Measurements from ENCODE around the gene RIPOR2. TPM values are rescaled to one million over a fixed set of nuclear protein-coding genes. Genes with fewer than 3 reads are reported as not detected.
A peak's percentile ranks its signal among the peaks of the same experiment; 100 is the strongest.

Gene RIPOR2
- total RNA-seq, 1 experiment from 2014 or later: 5.0 TPM

DNA sequence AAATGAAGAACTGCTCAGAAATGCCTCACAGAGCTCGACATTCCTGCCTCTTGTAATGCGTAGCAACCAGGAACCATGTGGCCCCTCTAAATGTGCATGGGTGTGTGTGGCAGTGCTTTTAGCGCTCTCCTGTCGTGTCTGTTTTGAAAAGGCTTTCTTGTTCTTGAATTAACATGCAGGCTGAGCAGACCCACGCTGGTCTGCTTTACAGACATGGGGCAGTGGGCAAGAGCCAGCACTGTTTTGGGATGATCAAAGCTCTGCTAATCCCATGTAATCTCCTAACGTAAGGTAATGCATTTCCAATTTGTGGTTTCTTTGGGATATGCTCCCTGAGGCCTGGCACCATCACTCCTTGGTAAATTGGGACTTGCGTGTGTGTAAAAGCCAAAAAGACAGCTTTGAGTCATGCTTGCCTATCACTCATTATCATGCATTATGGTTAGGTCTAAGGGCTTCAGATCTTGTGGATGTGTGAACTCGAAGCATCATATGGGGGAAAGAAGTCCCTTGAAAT is 11.8 kb downstream of the RIPOR2 start:
- Mint-ChIP-seq H3K4me1 (peaks cover 37 to 54% of the 10 kb centered on the region in 2 experiments), H3K4me3 (no peak overlapping the region; a peak in 1 of 5 replicates), H3K36me3 (ENCODE audit: insufficient read depth in 1 of 3, low read depth in 3 of 3) (peaks cover 6 to 11% (median 9%) of the 10 kb centered on the region in 3 experiments), H3K27ac (peak overlapping the region; percentile 69 to 76 (median 76); a peak in 6 of 7 replicates), H3K9me3 (peaks cover 7% of the 10 kb centered on the region in 2 experiments), H3K27me3 (ENCODE audit: low read depth) (no peaks in the 10 kb centered on the region)
- Histone ChIP-seq H3K14ac (ENCODE audit: insufficient read depth, low read length) (no peak overlapping the region), H4K5ac (ENCODE audit: insufficient read length, low read depth, low read length) (no peak overlapping the region), H3K4me2 (ENCODE audit: insufficient read depth, insufficient read length, low read length) (no peak overlapping the region), H2BK20ac (ENCODE audit: low read depth, low read length, poor library complexity, severe bottlenecking) (no peak overlapping the region), H3K23ac (ENCODE audit: insufficient read length, low read depth, low read length) (no peak overlapping the region), H2BK12ac (ENCODE audit: insufficient read length, low read depth, low read length) (no peak overlapping the region), H2AFZ (ENCODE audit: low read length) (no peak overlapping the region), H2BK5ac (ENCODE audit: insufficient read length, low read length) (no peak overlapping the region), H3K23me2 (ENCODE audit: insufficient read length, low read depth, low read length, poor library complexity, severe bottlenecking) (no peaks in the 10 kb centered on the region), H3K18ac (ENCODE audit: insufficient read length, low read depth, low read length) (peak overlapping the region; percentile 13), H4K91ac (ENCODE audit: insufficient read length, low read depth, low read length) (no peak overlapping the region), H3T11ph (ENCODE audit: low read length) (no peak overlapping the region), H2AK5ac (ENCODE audit: insufficient read length, low read length) (no peak overlapping the region), H4K20me1 (ENCODE audit: control insufficient read depth, insufficient read depth, insufficient read length) (no peaks in the 10 kb centered on the region), H3K4me1 (ENCODE audit: insufficient read depth, low read length) (peaks cover 25% of the 10 kb centered on the region; the same call in 1 of the 2 replicates), H3K27ac (ENCODE audit: insufficient read length, low read depth, low read length) (peak overlapping the region; percentile 18), H3K9me3 (ENCODE audit: control insufficient read depth, low read depth, low read length) (no peaks in the 10 kb centered on the region), H3K4ac (ENCODE audit: low read depth, low read length) (no peak overlapping the region), H3K27me3 (ENCODE audit: insufficient read depth, low read length) (no peaks in the 10 kb centered on the region), H3K9ac (ENCODE audit: extremely low read depth, insufficient read length, low read length) (no peak overlapping the region), H3K79me1 (ENCODE audit: insufficient read depth, low read depth, low read length, poor library complexity, severe bottlenecking) (peaks cover 5% of the 10 kb centered on the region), H2BK15ac (ENCODE audit: low read depth, low read length) (no peak overlapping the region), H3K56ac (ENCODE audit: insufficient read length, low read depth, low read length) (no peak overlapping the region), H2BK120ac (ENCODE audit: low read depth, low read length, poor library complexity, severe bottlenecking) (no peak overlapping the region), H4K8ac (replicated peaks; ENCODE audit: insufficient read length, low read depth, low read length) (no peak overlapping the region), H3K79me2 (ENCODE audit: insufficient read depth, low read length) (peaks cover 19% of the 10 kb centered on the region; the same call in 1 of the 2 replicates)
- DNase-seq: peak; percentile 51
- TF ChIP-seq, protein P1, sequence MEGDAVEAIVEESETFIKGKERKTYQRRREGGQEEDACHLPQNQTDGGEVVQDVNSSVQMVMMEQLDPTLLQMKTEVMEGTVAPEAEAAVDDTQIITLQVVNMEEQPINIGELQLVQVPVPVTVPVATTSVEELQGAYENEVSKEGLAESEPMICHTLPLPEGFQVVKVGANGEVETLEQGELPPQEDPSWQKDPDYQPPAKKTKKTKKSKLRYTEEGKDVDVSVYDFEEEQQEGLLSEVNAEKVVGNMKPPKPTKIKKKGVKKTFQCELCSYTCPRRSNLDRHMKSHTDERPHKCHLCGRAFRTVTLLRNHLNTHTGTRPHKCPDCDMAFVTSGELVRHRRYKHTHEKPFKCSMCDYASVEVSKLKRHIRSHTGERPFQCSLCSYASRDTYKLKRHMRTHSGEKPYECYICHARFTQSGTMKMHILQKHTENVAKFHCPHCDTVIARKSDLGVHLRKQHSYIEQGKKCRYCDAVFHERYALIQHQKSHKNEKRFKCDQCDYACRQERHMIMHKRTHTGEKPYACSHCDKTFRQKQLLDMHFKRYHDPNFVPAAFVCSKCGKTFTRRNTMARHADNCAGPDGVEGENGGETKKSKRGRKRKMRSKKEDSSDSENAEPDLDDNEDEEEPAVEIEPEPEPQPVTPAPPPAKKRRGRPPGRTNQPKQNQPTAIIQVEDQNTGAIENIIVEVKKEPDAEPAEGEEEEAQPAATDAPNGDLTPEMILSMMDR (conservative IDR thresholded peaks at IDR 0.05): no peak
- WGBS (ENCODE audit: extremely low coverage, insufficient read length, low lambda C conversion rate): no CpG with 5 or more reads among the region's 8 CpGs

Data from H9 (cell line).